ENCODE measurements around the gene JOSD2. TPM values are rescaled to one million over a fixed set of nuclear protein-coding genes. Genes with fewer than 3 reads are reported as not detected.

The JOSD2 gene
- total RNA-seq, 6 donors from 2014 or later: 22.6 to 59.2 (median 40.1) TPM

- Histone ChIP-seq H3K4me3 (no peak overlapping the region), H3K36me3 (no peaks in the 10 kb centered on the region), H3K4me1 (peaks cover 0 to 8% (median 0%) of the 10 kb centered on the region in 4 donors), H3K9me3 (no peaks in the 10 kb centered on the region), H3K27me3 (no peaks in the 10 kb centered on the region), H3K27ac (peak overlapping the region in 1 of 4 donors; percentile 7)
- TF ChIP-seq POLR2AphosphoS5 (IDR thresholded peaks at IDR 0.05) (peak in 1 of 2 donors; percentile 7), EP300 (IDR thresholded peaks at IDR 0.05) (no peak), CTCF (IDR thresholded peaks at IDR 0.05) (peak in 2 of 6 experiments; percentile 19 to 31)
- DNase-seq: peak; percentile 79 to 82
- peak; percentile 38 to 84 for ATAC-seq (ENCODE audit: low FRiP score in 2 of 2)
- WGBS, 2 donors: 45 to 47% methylated on average over 19 to 22 of the region's 29 CpGs
These were observed 44.8 kb downstream of the JOSD2 start for GRCh38 chr19:50465986-50466705.

- Histone ChIP-seq H3K27ac (no peak overlapping the region), H3K27me3 (no peaks in the 10 kb centered on the region), H3K9me3 (no peaks in the 10 kb centered on the region), H3K4me1 (peaks cover 0 to 8% (median 0%) of the 10 kb centered on the region in 4 donors), H3K4me3 (no peak overlapping the region), H3K36me3 (no peaks in the 10 kb centered on the region)
- DNase-seq (no peak), ATAC-seq (ENCODE audit: low FRiP score in 2 of 2) (no peak)
- TF ChIP-seq POLR2AphosphoS5 (IDR thresholded peaks at IDR 0.05) (no peak), EP300 (IDR thresholded peaks at IDR 0.05) (no peak), POLR2A (IDR thresholded peaks at IDR 0.05) (no peak), CTCF (IDR thresholded peaks at IDR 0.05) (no peak)
- WGBS, 2 donors: 90 to 94% methylated on average over 13 of the region's 13 CpGs
These were observed 46.0 kb downstream of the JOSD2 start for GRCh38 chr19:50465000-50465399.

- Histone ChIP-seq H3K9me3 (no peaks in the 10 kb centered on the region), H3K27ac (no peak overlapping the region), H3K4me3 (no peak overlapping the region), H3K4me1 (peaks cover 0 to 8% (median 0%) of the 10 kb centered on the region in 4 donors), H3K36me3 (no peaks in the 10 kb centered on the region), H3K27me3 (no peaks in the 10 kb centered on the region)
- ATAC-seq (ENCODE audit: low FRiP score in 2 of 2): no peak
- WGBS, 2 donors: 54 to 84% methylated on average over 2 to 19 of the region's 19 CpGs
- no peak for TF ChIP-seq POLR2AphosphoS5 (IDR thresholded peaks at IDR 0.05)
- DNase-seq: peak in 1 of 2 donors; percentile 70
These were observed 46.6 kb downstream of the JOSD2 start for GRCh38 chr19:50464348-50464747.

GRCh38 chr19:50462970-50463369 lies 48.0 kb downstream of the JOSD2 start:
- no peak overlapping the region for H3K4me3 ChIP-seq
- H3K4me1 ChIP-seq: peaks cover 0 to 8% (median 0%) of the 10 kb centered on the region in 4 donors
- H3K9me3 ChIP-seq: no peaks in the 10 kb centered on the region
- DNase-seq (no peak), ATAC-seq (ENCODE audit: low FRiP score in 2 of 2) (no peak)
- no peak overlapping the region for H3K27ac ChIP-seq
- TF ChIP-seq POLR2A (IDR thresholded peaks at IDR 0.05) (no peak), EP300 (IDR thresholded peaks at IDR 0.05) (no peak), POLR2AphosphoS5 (IDR thresholded peaks at IDR 0.05) (no peak), CTCF (IDR thresholded peaks at IDR 0.05) (no peak)
- 63 to 73% methylated on average over 7 of the region's 7 CpGs for WGBS, 2 donors
- peaks cover 0 to 11% (median 4%) of the 10 kb centered on the region in 4 donors for H3K27me3 ChIP-seq
- no peaks in the 10 kb centered on the region for H3K36me3 ChIP-seq

- TF ChIP-seq EP300 (IDR thresholded peaks at IDR 0.05) (no peak), POLR2A (IDR thresholded peaks at IDR 0.05) (no peak), POLR2AphosphoS5 (IDR thresholded peaks at IDR 0.05) (no peak), CTCF (IDR thresholded peaks at IDR 0.05) (peak; percentile 68 to 89 (median 83))
- DNase-seq: peak in 1 of 2 donors; percentile 65
- H3K9me3 ChIP-seq: no peaks in the 10 kb centered on the region
- peak; percentile 67 to 87 for ATAC-seq (ENCODE audit: low FRiP score in 2 of 2)
- H3K36me3 ChIP-seq: no peaks in the 10 kb centered on the region
- peaks cover 0 to 2% (median 0%) of the 10 kb centered on the region in 4 donors for H3K4me1 ChIP-seq
- peaks cover 0 to 11% (median 4%) of the 10 kb centered on the region in 4 donors for H3K27me3 ChIP-seq
- 33 to 42% methylated on average over 26 to 27 of the region's 28 CpGs for WGBS, 2 donors
- H3K4me3 ChIP-seq: no peak overlapping the region
- no peak overlapping the region for H3K27ac ChIP-seq
These were observed 49.7 kb downstream of the JOSD2 start for GRCh38 chr19:50461066-50461875.
